Activated B cell treated with CpG ODN at 0.5 μM for 24 hours (primary cell): ENCODE results near the gene GCK. TPM values are rescaled to one million over a fixed set of nuclear protein-coding genes. Genes with fewer than 3 reads are reported as not detected.
"Not testable (repeated sequence)": the region's sequence is repeated elsewhere in the genome, so short reads cannot be mapped to it uniquely, and the experiment has no call there.

Source experiments
- ATAC-seq: fragments of 200-7000 bp; cut with Tn5 transposase; one replicate; pipeline ENCODE4 v1.10.0; 2021; ENCODE audit warnings: low read depth, mild to moderate bottlenecking, moderate library complexity
- CTCF ChIA-PET: fragments of 350-600 bp; sonication (Branson Sonifier 250); formaldehyde crosslinking; loops from one replicate; lab custom pipeline; 2021; ENCODE audit warnings: antibody characterized with exemption; lab: Charles Lee
- POLR2A ChIA-PET: fragments of 350-600 bp; sonication (Branson Sonifier 250); formaldehyde crosslinking; loops from one replicate; lab custom pipeline; 2021; ENCODE audit warnings: antibody characterized with exemption; lab: Charles Lee
- DNase-seq: peaks from one replicate; pipeline ENCODE4 v3.0.0; 2022
- H3K27ac Mint-ChIP-seq: one replicate; pipeline ENCODE4 v1.8.0; 2020; ENCODE audit warnings: mixed read lengths
- H3K27me3 Mint-ChIP-seq: one replicate; pipeline ENCODE4 v1.8.0; 2021; ENCODE audit warnings: mixed read lengths
- H3K36me3 Mint-ChIP-seq: one replicate; pipeline ENCODE4 v1.8.0; 2021; ENCODE audit warnings: low read depth, mixed read lengths
- H3K4me1 Mint-ChIP-seq: one replicate; pipeline ENCODE4 v1.8.0; 2021; ENCODE audit warnings: mixed read lengths
- H3K4me3 Mint-ChIP-seq: one replicate; pipeline ENCODE4 v1.8.0; 2020; ENCODE audit warnings: mild to moderate bottlenecking, mixed read lengths
- H3K9me3 Mint-ChIP-seq: one replicate; pipeline ENCODE4 v1.8.0; 2020; ENCODE audit warnings: mixed read lengths
- CTCF ChIP-seq: fragments of 200-600 bp; IDR thresholded peaks from one replicate; pipeline ENCODE4 v1.8.0; 2022; ENCODE audit warnings: antibody characterized with exemption, mild to moderate bottlenecking
- intact Hi-C: fragments of 100-400 bp; cut with micrococcal nuclease; formaldehyde crosslinking; loops from one replicate; pipeline ENCODE4 v1.15.1; 2024
- total RNA-seq: library from RNA; stranded (reverse); gene quantifications from 2 replicates; pipeline ENCODE4 v1.2.3, GENCODE V29; 2022

The GCK gene
- total RNA-seq, 1 donor from 2014 or later, result 0.13 TPM

GRCh38 chr7:44173911-44174693 is 15.1 kb downstream of the GCK start:
- ChIA-PET CTCF (no interaction called here), POLR2A (no interaction called here)
- Mint-ChIP-seq H3K9me3 (no peaks in the 10 kb centered on the region), H3K27ac (no peak overlapping the region), H3K4me1 (no peaks in the 10 kb centered on the region), H3K36me3 (no peaks in the 10 kb centered on the region), H3K27me3 (peaks cover 1% of the 10 kb centered on the region), H3K4me3 (no peak overlapping the region)
- intact Hi-C loops, result no loop called here
- ATAC-seq, result no peak
- no peak for DNase-seq
- no peak for TF ChIP-seq CTCF

GRCh38 chr7:44172803-44173424 is 16.3 kb downstream of the GCK start:
- no peak for ATAC-seq
- no peak overlapping the region for H3K27ac Mint-ChIP-seq
- H3K4me3 Mint-ChIP-seq, result no peak overlapping the region
- intact Hi-C loops, result no loop called here
- no peaks in the 10 kb centered on the region for H3K36me3 Mint-ChIP-seq
- CTCF ChIA-PET, result no interaction called here
- POLR2A ChIA-PET, result no interaction called here
- no peak for DNase-seq
- H3K4me1 Mint-ChIP-seq, result peaks cover 9% of the 10 kb centered on the region
- H3K27me3 Mint-ChIP-seq, result no peaks in the 10 kb centered on the region
- no peak for TF ChIP-seq CTCF
- no peaks in the 10 kb centered on the region for H3K9me3 Mint-ChIP-seq

GRCh38 chr7:44172352-44172751 is 16.9 kb downstream of the GCK start:
- DNase-seq, result no peak
- Mint-ChIP-seq H3K36me3 (no peaks in the 10 kb centered on the region), H3K27ac (no peak overlapping the region), H3K27me3 (no peaks in the 10 kb centered on the region), H3K9me3 (no peaks in the 10 kb centered on the region), H3K4me1 (peaks cover 15% of the 10 kb centered on the region), H3K4me3 (no peak overlapping the region)
- no peak for TF ChIP-seq CTCF
- ChIA-PET POLR2A (no interaction called here), CTCF (no interaction called here)
- no peak for ATAC-seq
- intact Hi-C loops, result no loop called here

- DNase-seq, H3K27ac Mint-ChIP-seq, intact Hi-C loops, H3K9me3 Mint-ChIP-seq, ATAC-seq, H3K27me3 Mint-ChIP-seq, H3K4me3 Mint-ChIP-seq, H3K36me3 Mint-ChIP-seq, CTCF ChIA-PET: not testable (repeated sequence)
- H3K4me1 Mint-ChIP-seq, result peaks cover 15% of the 10 kb centered on the region
- POLR2A ChIA-PET, result interaction anchor here (0.6 kb wide), 1 partner anchor 74 kb away, joined by 5 read pairs; no protein-coding TSS in a partner anchor
Measured at GRCh38 chr7:44171901-44172300, 17.3 kb downstream of the GCK start.

- TF ChIP-seq CTCF, result no peak
- CTCF ChIA-PET, result no interaction called here
- DNase-seq (no peak), ATAC-seq (peak; percentile 61)
- intact Hi-C loops, result loop anchor here (2.0 kb wide), 2 partner anchors 15 to 21 kb away; no protein-coding TSS in a partner anchor
- peaks cover 15% of the 10 kb centered on the region for H3K4me1 Mint-ChIP-seq
- no peak overlapping the region for H3K4me3 Mint-ChIP-seq
- H3K27ac Mint-ChIP-seq, result peak overlapping the region; percentile 3
- peaks cover 9% of the 10 kb centered on the region for H3K9me3 Mint-ChIP-seq
- POLR2A ChIA-PET, result no interaction called here
- no peaks in the 10 kb centered on the region for H3K36me3 Mint-ChIP-seq
- no peaks in the 10 kb centered on the region for H3K27me3 Mint-ChIP-seq
Measured at GRCh38 chr7:44167920-44168319, 21.3 kb downstream of the GCK start.
